ENCODE measurements around the gene ANKHD1.

The ANKHD1 gene

DNA sequence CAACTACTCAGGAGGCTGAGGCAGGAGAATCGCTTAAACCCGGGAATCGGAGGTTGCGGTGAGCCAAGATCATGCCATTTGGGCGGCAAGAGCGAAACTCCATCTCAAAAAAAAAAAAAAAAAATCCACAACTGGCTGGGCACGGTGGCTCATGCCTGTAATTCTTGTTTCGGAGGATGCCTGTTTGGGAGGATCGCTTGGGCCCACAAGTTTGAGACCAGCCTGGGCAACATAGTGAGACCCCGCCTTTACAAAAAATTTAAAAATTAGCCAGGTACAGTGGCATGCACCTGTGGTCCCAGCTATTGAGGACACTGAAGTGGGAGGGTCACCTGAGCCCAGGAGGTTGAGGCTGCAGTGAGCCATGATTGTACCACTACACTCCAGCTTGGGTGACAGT, 144.0 kb downstream of the ANKHD1 start:
- no peak for DNase-seq

DNA sequence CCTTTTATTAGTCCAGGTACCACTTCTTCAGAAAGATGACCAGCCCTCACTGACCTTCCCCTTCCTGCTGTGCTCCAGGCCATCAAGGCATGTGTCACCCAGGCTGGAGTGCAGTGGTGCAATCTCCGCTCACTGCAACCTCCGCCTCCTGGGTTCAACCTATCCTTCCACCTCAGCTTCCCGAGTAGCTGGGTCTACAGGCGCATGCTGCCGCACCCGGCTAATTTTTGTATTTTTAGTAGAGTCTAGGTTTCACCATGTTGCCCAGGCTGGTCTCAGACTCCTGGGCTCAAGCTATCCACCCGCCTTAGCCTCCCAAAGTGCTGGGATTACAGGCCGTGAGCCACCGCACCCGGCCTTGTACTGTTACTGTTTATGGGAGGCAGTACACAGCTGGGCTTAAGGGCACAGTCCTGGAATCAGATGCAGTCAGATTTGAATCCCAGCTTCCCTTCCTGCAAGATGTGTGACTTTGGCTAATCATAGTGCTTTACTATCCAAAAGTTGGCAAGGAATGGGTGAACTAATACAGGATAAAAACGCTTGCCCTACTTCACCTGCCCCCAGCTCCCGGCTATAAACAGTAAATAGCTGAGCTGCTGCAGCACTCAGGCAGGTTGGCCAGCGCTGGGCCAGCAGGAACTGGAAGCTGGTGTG, 145.3 kb downstream of the ANKHD1 start:
- DNase-seq: no peak

DNA sequence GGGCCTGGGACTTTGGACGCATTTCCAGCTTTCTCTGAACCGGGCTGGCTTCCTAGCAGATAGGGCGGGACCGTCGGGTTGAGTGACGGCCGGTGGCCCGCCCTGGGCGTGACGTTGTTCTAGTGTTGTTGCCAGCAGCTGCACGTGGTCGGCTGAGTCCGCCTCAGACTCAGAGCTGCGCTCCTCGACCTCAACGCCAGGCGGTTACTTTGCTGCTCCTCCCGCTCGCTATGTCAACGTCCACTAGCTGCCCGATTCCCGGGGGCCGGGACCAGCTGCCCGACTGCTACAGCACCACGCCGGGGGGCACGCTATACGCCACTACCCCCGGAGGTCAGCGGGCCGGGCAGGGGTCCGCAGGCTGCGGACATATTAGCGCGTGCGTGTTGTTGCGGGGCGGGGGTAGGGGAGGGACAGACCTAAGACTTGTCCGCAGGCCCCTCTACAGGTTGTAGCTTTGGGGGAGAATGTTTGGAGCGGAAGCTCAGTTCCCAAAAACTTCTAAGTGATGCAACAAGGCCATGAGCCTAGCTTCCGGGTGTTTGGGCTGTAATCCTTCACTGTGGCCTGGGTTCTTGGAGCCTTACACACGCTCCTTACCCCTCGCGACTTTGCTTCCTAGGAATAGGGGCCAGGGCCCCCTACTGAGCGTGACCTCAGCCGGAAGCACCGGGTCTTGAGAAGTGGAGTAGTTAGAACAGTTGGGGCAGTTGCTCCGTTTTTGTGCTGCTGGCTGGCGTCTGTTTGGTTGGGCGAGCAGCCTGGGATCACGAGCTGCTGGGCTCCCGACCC, 146.1 kb downstream of the ANKHD1 start, which contains the start of gene EIF4EBP3:
EIF4EBP3 (plus strand) TSS at position 155 of the 792 bp plus-strand sequence; CDS start at position 231, 76 bp downstream.
- peak; percentile 60 for DNase-seq

DNA sequence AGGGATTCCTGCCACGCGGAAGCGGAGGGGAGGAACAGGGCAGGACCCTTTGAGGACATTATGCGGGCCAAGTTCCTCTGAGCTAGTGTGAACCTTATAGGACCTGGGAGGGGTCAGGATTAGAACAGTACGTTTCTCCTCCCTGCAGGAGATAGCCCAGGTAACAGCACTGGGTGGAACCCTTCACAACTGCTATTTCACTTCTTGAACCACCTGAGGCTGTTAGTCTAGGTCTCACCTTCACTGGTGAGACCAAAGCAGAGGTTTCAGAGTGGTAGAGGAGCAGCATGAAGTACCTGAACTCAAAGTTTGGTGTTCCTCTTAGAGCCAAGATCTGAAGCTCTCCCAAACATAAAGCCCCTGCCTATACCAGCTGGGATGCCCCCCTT, 146.7 kb downstream of the ANKHD1 start:
- DNase-seq: no peak

DNA sequence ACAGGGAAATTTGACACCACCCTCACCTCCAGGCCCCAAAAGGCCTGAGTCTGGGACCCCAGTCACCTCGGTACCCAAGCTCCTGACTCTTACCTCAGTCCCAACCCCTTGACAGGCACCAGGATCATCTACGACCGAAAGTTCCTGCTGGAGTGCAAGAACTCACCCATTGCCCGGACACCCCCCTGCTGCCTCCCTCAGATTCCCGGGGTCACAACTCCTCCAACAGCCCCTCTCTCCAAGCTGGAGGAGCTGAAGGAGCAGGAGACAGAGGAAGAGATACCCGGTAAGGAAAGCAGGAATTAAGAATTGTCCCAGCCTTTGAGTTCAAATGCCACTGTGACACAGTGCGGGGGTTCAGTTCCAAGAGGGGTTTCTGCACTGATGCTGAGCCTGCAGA, 147.2 kb downstream of the ANKHD1 start:
- no peak for DNase-seq

DNA sequence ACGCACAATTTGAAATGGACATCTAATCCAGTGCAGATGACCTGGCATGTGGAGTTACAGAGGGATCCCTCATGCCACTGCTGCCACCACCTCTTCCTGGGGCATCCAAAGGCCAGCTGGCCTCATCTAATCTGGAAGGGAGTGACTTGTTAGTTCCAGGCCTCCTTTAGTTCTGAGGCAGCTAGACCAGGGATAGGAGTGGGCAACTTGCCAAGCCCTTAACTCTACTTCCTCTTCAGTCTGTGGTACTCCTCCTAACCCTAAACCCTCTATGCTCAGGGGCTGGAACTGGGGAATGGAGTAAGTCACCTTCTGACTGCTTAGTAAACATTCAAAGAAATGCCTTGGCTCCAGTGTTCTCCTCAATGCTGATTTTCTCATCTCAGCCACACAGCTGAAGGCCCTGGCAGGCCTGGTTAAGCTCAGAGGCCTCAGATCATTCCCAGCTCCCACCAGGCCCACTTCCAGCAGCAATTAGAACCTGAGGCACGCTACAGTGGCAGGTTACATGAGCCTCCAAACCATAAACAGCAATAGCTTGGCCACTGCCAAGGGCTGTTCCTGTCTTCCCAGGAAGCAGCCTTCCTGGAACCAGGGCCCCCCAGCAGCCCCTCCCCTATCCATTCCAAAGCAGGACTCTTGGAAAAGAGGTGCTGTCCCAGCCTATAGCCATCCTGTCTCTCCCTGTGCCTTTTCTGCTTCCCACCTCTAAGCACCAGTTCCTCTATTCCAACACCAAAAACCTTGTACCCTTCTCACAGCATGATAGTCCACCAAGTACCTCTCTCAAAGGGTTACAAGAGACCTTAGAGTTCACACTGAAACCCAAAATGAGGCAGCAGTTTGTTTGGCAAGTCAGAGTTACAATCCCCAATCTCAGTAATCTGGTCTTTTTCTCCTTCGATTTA, 147.9 kb downstream of the ANKHD1 start:
- no peak for DNase-seq

DNA sequence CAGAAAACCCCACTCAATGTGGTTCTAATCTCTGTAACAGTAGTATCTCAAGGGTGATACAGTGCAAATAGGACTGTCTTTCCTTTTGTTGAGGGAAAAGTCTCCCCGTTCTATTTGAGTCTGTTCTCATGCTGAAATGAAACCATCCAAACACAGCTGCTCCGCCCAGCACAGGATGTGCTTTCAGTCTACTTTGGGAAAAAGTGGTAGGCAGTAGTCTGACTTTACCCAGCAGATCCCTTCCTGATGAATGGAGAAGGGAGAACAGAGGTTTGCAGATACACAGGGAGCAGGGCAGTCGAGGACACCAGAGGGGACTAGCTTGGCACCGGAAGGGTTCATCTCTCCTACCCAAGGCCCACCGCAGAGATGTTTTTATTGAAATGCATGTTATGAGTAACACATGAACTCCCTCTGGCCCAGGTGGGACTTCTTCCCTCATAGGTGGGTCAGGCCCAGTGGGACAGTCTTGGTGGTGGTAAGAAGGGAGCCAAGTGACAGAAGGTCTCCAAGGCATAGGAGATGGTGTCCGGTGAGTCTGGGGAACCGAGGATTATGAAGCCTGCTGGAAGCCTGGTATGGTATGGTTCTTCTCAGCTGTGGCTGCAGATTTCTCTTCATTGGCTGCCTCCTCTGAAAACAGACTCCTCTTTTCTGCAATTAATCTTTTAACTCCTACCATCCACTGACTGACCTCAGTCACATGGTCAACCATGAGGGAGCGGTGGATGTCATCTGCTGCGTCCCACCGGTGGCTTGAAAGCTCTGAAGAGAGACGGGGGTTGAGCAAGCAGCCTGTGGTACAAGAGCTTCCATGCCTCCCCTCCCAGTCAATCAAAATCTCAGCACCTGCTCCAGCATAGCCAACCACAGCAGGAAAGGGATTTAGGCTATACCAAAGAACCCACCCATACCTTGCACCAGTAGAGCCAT, 148.8 kb downstream of the ANKHD1 start:
- DNase-seq: no peak

DNA sequence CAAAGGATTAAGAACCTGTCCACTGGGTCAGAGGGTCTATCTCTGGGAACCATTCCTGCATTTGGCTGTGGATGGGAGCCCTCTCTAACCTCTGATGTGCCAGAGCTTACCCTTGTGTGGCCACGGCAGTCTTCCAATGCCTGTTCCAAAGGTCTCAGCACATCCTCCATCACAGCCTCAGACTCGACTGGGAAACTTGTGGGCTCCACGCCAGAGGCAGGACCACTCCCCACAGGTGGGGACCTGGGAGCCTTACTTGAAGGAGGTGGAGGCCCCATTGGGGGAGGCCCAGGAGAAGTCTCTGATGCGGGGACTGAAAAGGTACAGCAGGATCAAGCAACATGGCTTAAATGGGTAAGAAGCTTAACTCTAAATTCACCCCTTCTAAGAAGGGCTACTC, 150.2 kb downstream of the ANKHD1 start:
- DNase-seq: no peak

DNA sequence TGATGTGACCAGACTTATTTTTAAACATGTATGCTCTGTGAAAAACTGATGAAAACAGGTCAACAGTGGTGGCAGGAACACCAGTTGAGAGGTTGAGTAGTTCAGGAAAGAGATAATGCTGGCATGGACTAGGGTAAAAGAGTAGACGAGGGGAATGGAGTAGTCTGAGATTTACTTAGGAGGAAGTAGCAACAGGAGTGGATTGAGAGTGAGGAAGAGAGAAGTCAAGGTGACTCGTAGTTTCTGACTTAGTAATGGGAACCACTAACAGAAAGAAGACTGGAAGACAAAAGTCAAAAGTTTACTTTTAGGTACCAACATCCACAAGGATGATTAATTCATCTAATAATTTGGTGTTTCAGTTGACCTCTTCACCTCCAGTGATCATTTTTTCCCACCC, 152.0 kb downstream of the ANKHD1 start:
- no peak for DNase-seq

DNA sequence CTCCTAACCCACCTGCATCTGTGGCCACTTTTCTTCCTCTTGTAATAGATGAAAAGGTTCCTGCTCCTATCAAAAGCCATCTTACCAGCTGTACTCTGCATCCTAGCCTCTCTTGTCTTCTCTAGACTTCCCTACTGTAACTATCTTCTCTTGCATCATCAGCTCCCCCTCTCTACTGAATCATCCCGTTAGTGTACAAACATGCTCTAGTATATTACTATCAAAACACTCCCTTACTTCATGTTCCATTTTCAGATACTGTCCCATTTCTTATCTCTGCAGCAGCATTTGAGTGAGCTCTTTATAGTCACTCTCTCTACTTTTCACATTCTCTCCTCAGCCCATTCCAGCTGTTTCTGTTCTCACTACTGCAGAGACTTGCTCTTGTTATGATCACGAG, 152.8 kb downstream of the ANKHD1 start:
- DNase-seq: no peak

DNA sequence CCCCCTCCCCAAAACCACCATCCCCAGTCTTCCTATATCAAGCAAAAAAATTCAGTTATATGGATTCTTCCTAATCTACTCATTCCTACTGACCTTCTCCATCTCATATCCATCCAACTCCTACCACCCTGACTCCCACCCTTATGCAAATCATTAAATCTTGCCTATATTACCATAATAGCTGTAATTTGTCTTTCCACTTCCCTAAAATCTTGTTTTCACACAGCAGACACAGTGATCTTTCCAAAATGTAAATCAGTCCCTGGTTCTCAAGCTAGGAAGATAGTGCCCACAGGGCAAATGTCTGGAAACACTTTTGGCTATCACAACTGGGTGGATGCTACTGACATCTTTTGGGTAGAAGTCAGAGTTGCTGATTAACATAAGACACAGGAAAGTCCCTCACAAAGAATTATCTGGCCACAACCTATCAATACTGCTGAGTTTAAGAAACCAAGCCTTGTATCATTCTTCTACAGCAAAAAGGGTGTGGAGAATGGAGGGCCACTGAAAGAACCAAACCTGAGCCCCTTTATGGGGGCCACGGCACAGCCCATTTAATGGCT, 154.2 kb downstream of the ANKHD1 start:
- DNase-seq: no peak

DNA sequence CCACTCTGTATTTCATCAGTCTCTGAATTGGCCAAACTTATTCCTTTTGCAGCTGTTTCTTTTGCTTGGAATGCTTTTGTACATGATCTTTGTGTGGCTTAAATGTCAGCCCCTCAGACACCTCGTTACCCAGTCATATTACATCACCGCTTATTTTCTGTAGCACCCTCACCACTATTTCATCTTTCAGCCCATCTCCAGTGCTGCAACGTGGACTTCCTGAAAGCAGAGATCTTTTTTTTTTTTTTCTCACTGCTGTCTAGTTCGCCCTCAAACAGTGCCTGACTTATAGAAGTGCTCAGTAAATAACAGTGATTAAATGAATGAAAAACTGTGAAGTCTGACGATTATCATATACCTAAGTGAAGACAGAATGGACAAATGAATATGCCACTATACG, 154.8 kb downstream of the ANKHD1 start:
- no peak for DNase-seq

DNA sequence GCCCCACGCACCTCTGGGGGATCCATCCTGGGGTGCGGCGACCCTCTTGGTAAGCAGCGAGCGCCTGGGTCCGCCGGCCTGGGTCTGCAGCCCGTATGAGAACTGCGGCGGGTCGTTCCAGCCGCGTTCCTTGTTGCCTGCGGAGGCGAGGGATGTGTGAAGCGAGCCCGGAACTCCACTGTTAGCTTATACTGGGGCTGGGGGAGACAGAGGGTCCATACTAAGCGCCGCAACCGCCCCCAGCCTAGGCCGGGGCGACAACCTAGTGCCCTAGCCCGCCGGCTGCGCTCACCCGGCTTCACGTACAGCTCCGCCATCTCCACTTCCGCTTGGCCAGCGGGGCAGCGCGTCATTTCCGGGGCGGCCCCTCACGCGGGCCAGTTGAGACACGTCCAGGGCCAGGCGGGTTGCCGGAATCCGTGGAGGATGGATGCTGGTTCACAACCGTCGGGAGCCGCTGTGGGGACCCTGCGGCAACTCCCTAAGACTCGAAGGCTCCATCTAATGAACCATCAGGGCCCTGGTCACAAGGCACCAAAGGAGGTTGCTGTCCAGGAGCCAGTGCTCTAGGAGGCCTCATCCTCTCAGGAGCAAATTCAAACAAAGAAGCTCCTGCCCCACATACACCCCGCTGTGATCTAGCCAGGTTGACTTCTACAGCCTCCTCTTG, 155.6 kb downstream of the ANKHD1 start, which contains the start of gene SRA1:
SRA1 (minus strand) TSS at position 338 of the 670 bp plus-strand sequence; CDS start at position 317, 21 bp downstream.
- peak; percentile 77 for DNase-seq

DNA sequence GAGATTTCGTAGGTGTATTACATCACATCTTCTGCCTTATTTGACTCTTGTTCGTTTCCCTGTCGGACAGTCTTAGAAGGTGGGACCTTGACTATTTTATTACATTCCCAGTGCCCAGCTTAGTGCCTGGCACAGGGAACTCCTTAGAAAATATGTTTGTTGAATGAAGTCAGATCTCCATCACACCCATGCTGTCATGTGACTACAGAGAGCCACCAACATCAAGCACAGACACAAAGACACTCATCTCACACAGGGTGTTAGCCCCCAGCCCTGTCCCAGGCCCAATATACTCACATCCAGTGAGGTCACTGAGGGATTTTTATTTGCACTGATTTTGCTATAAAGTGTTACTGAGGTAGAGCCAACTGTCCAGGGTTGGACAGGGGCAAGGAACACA, 156.3 kb downstream of the ANKHD1 start:
- DNase-seq: no peak

DNA sequence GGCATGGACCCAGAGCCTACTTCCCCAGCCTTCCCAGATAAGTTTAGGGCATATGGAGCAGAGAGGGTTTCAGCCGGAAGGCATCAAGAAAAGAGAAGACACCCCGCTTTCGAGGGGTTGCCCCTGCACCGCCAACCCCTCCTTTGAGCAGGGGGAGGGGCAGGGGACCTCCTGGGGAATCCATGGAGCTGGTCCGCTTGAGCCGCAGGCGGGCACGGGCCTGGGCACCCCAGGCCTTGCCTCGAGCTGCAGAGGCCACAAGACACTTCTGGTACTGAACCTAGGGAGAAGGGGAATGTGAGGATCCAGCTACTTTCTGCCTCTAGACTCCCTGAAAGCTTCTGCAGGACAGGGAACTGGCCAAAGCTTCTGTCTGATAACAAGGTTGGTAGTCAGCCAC, 156.9 kb downstream of the ANKHD1 start:
- DNase-seq: no peak

DNA sequence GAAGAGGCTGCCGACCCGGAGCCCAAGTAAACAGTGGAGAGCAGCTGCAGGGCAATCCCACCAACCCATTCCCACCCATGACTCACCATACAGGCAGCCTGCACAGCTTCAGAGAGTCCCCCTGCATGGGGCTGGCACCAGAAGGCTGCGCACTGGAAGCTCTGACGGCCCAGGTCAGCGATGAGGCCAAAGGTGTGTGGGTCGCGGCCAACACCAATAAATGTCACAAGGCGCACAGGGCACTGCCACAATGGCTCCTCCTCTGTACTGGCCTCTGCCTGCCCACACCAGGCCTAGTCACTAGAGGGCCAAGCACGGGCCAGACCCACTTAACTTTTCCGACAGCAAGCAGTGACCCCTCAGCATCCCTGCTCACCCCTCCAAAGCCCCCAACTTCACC, 158.6 kb downstream of the ANKHD1 start:
- no peak for DNase-seq

DNA sequence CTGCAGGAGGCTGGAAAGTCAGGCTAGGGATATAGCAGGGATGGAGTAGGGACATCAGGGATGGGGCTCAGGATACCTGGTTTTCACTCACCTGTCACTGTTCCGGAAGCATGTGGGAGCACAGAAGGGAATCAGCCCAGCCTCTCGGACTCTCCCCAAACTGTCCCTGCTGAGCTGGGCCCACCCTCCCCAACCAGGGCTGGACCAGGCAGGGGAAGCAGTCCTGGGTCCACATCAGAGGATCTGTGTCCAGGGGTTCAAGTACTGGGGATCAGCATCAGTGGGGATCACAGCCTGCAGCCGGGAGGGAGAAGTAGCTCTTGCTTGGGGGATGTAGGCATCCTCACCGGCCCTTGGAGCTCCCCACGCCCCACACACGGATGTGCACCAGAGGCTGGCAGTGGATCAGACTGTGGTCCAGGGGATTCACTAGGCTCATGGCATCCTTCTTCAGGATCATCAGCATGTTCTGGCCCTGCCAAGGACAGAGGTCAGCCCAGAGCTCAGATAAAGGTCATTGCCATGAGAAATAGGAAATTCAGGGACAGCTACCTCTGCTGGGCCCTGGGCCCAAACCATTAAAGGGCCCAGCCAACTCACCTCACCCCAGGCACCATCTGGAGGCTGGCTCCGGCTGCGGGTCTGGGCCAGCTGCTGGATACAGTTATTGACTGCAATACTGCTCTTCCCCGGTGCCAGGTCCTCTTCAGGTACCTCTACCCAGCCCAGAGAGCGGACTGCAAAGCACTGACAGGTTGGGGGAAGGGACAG, 160.3 kb downstream of the ANKHD1 start:
- DNase-seq: no peak

DNA sequence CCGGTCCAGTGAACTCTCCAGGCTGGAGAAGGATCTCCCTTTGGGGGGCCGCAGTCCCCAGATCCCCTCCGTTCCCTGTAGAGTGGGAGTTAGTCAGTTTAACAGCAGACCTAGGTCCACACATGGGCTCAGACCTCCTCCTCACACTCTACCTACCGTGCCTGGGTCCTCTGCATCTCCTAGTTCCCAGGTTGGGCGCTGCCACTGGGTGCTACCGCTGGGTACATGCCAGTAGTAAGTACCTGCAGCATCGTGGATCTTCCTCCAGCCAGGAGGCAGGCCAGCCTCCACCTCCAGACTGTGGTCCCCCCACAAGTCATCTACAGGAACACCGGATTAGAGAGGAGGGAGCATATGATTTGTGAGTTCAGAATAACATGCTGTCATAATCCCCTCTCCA, 162.0 kb downstream of the ANKHD1 start:
- DNase-seq: no peak

DNA sequence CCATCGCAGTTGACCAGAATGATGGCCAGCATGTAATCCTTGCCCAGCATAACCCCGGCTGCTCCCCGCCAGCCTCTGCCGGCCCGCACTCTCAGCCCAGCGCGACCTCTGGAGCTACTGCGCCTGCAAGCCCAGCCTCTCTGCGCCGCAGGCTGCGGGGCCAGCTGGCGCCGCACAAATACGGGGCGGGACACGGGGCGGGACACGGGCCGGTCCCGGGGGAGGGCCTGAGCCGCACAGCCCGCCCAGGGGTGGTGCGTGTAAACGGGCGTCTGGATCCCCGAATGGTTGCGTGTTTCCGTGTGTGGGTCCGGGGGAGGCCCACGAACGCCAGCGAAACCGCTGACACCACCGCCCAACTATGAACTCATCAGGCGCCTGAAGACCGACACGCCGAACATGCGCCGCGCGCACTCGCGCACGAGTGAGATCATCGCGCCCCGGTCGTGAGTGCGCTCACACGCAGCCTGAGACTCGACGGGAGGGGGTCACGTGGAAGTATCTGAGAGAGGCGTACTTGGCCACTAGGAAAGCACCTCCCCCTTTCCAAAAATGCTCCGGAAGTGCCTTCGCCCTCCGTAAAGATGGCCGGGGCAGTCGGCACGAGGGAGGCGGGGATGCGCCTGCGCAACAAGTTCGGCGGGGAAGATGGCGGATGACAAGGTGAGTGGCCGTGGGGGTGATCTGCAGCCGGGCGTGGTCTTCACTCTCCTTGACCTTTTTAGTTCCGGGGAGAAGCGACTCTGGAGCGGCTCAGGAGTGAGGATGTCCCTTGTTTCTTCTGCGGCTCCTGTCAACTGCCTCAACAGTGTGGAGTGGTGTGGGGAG, 162.8 kb downstream of the ANKHD1 start, which contains the start of the genes APBB3 and SLC35A4:
APBB3 (minus strand) TSS at position 403 of the 828 bp plus-strand sequence; CDS start at position 50, 353 bp downstream.
SLC35A4 (plus strand) TSS at position 633 of the 828 bp plus-strand sequence. CDS start 2,342 bp downstream, outside the sequence.
- peak; percentile 74 for DNase-seq
